Measurements from ENCODE around the gene ZNF891. TPM values are rescaled to one million over a fixed set of nuclear protein-coding genes. Genes with fewer than 3 reads are reported as not detected.

The ZNF891 gene
- total and polyA plus RNA-seq, 2 of the 13 experiments (the other 11 are each of a cell fraction or from before 2014, with no cell fraction given), result 1.3 to 2.1 TPM

- TF ChIP-seq BORCS8-MEF2B (CRISPR knock-in tag; IDR thresholded peaks at IDR 0.05) (no peak), CENPX (CRISPR knock-in tag; IDR thresholded peaks at IDR 0.05) (no peak), ZNF546 (CRISPR knock-in tag; conservative IDR thresholded peaks at IDR 0.05) (no peak), ZNF740 (CRISPR knock-in tag; IDR thresholded peaks at IDR 0.05) (no peak), NFIB (CRISPR knock-in tag; IDR thresholded peaks at IDR 0.05; ENCODE audit: borderline replicate concordance) (no peak), SRF (IDR thresholded peaks at IDR 0.05; ENCODE audit: low read depth, low read length) (no peak), HOMEZ (CRISPR knock-in tag; IDR thresholded peaks at IDR 0.05; ENCODE audit: low read depth) (peak; percentile 2; the same call in 1 of the 2 replicates), HHEX (CRISPR knock-in tag; IDR thresholded peaks at IDR 0.05) (no peak), AHR (CRISPR knock-in tag; IDR thresholded peaks at IDR 0.05) (0 out of 2 replicates have a peak, but pooled peaks have one; percentile 45), PHF8 (CRISPR knock-in tag; IDR thresholded peaks at IDR 0.05) (peak; percentile 92), ZNF558 (CRISPR knock-in tag; IDR thresholded peaks at IDR 0.05; ENCODE audit: borderline replicate concordance) (peak; percentile 68; the same call in 1 of the 2 replicates), YEATS2 (CRISPR knock-in tag; IDR thresholded peaks at IDR 0.05; ENCODE audit: borderline replicate concordance) (no peak; the same call in 1 of the 2 replicates), SNAPC4 (CRISPR knock-in tag; IDR thresholded peaks at IDR 0.05) (peak; percentile 97), ELF3 (CRISPR knock-in tag; IDR thresholded peaks at IDR 0.05) (peak; percentile 14), FOXK1 (CRISPR knock-in tag; IDR thresholded peaks at IDR 0.05; ENCODE audit: borderline replicate concordance, low read depth) (0 out of 2 replicates have a peak, but pooled peaks have one; percentile 49), ZNF737 (CRISPR knock-in tag; IDR thresholded peaks at IDR 0.05; ENCODE audit: borderline replicate concordance) (no peak), SALL2 (CRISPR knock-in tag; IDR thresholded peaks at IDR 0.05) (peak; percentile 6; the same call in 1 of the 2 replicates), REL (CRISPR knock-in tag; conservative IDR thresholded peaks at IDR 0.05) (0 out of 2 replicates have a peak, but pooled peaks have one; percentile 40), PPARG (CRISPR knock-in tag; conservative IDR thresholded peaks at IDR 0.05) (no peak), ATAD3A (CRISPR knock-in tag; IDR thresholded peaks at IDR 0.05) (no peak), MAX (IDR thresholded peaks at IDR 0.05) (peak; percentile 84), CBX2 (IDR thresholded peaks at IDR 0.05; ENCODE audit: low read depth, low read length) (no peak), CBX2 (CRISPR knock-in tag; IDR thresholded peaks at IDR 0.05; ENCODE audit: low read depth) (no peak), ZNF329 (CRISPR knock-in tag; IDR thresholded peaks at IDR 0.05; ENCODE audit: low read depth) (0 out of 2 replicates have a peak, but pooled peaks have one; percentile 61), ZNF616 (CRISPR knock-in tag; IDR thresholded peaks at IDR 0.05; ENCODE audit: low read depth) (no peak)
Measured at GRCh38 chr12:133080368-133081158, 49.5 kb downstream of the ZNF891 start, which contains the start of gene ZNF140 (continued).

All from HepG2 (cell line).